DOHH2 (cell line): Measurements from ENCODE around the gene RANBP3.

Source experiments
- EZH2phosphoT487 ChIP-seq: fragments of 200-600 bp; sonication (generic); IDR thresholded peaks from 2 replicates; pipeline ENCODE4 v1.6.1; 2017; ENCODE audit warnings: borderline replicate concordance, mild to moderate bottlenecking, antibody characterized with exemption, low read length, moderate library complexity, mixed read lengths
- TF ChIP-seq, protein P1 (sequence below): fragments of 200-600 bp; sonication (generic); IDR thresholded peaks from one replicate; pipeline ENCODE4 v1.5.1; 2014; ENCODE audit warnings: antibody characterized with exemption, mild to moderate bottlenecking, low read depth, low read length; ENCODE audit not compliant: poor library complexity, severe bottlenecking

DNA sequence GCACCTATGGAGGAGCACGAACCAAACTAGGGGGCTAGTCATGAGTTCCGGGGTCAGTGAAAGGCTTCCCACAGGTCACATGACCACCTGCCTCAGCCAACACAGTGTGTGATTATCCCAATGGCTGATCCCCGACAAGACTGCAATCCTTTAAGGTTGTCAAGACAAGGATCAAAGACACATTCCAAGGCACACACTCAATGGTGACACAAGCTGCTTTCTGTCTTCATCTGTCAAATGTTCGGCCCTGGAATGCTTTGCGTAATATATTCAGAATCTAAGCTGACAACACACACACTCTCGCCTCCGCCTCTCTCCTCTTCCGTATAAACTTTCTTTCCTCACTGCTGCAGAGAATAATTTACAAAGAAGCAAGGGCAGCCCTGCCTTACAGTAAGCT, 11.7 kb downstream of the RANBP3 start:
- TF ChIP-seq, protein P1, sequence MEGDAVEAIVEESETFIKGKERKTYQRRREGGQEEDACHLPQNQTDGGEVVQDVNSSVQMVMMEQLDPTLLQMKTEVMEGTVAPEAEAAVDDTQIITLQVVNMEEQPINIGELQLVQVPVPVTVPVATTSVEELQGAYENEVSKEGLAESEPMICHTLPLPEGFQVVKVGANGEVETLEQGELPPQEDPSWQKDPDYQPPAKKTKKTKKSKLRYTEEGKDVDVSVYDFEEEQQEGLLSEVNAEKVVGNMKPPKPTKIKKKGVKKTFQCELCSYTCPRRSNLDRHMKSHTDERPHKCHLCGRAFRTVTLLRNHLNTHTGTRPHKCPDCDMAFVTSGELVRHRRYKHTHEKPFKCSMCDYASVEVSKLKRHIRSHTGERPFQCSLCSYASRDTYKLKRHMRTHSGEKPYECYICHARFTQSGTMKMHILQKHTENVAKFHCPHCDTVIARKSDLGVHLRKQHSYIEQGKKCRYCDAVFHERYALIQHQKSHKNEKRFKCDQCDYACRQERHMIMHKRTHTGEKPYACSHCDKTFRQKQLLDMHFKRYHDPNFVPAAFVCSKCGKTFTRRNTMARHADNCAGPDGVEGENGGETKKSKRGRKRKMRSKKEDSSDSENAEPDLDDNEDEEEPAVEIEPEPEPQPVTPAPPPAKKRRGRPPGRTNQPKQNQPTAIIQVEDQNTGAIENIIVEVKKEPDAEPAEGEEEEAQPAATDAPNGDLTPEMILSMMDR = no peak
- TF ChIP-seq EZH2phosphoT487 = no peak
